Activated naive CD8-positive, alpha-beta T cell treated with anti-CD3 and anti-CD28 coated beads for 36 hours (primary cell): Measurements from ENCODE around the gene SET. TPM values are rescaled to one million over a fixed set of nuclear protein-coding genes. Genes with fewer than 3 reads are reported as not detected.

Source experiments
- DNase-seq: peaks from one replicate; pipeline ENCODE4 v3.0.0; 2021
- H3K27ac Mint-ChIP-seq: one replicate; pipeline ENCODE4 v1.8.0; 2022; ENCODE audit warnings: mild to moderate bottlenecking, moderate library complexity, mixed read lengths
- H3K27me3 Mint-ChIP-seq: one replicate; pipeline ENCODE4 v1.8.0; 2022; ENCODE audit warnings: mild to moderate bottlenecking, mixed read lengths
- H3K36me3 Mint-ChIP-seq: one replicate; pipeline ENCODE4 v1.8.0; 2021; ENCODE audit warnings: mild to moderate bottlenecking, mixed read lengths
- H3K4me1 Mint-ChIP-seq: one replicate; pipeline ENCODE4 v1.8.0; 2021; ENCODE audit warnings: mixed read lengths
- H3K4me3 Mint-ChIP-seq: one replicate; pipeline ENCODE4 v1.8.0; 2022; ENCODE audit warnings: mild to moderate bottlenecking, moderate library complexity, mixed read lengths
- H3K9me3 Mint-ChIP-seq: one replicate; pipeline ENCODE4 v1.8.0; 2022; ENCODE audit warnings: mixed read lengths
- total RNA-seq, 2 experiments: library from RNA; stranded (reverse); gene quantifications; one replicate each; pipeline ENCODE4 v1.2.3, GENCODE V29; 2021

Gene SET
- total RNA-seq, 2 experiments from 2014 or later: 953 to 971 TPM

GRCh38 chr9:128727640-128728248 lies 38.7 kb downstream of the SET start:
- Mint-ChIP-seq H3K4me3 (no peak overlapping the region), H3K36me3 (peaks cover 3% of the 10 kb centered on the region), H3K9me3 (no peaks in the 10 kb centered on the region)

GRCh38 chr9:128728298-128728697 lies 39.3 kb downstream of the SET start:
- Mint-ChIP-seq H3K27ac (no peak overlapping the region), H3K4me3 (no peak overlapping the region), H3K27me3 (no peaks in the 10 kb centered on the region), H3K9me3 (no peaks in the 10 kb centered on the region), H3K36me3 (peaks cover 3% of the 10 kb centered on the region), H3K4me1 (peaks cover 16% of the 10 kb centered on the region)
- DNase-seq: no peak

More at GRCh38 chr9:128727640-128728248, 38.7 kb downstream of the SET start:
- no peak for DNase-seq
- peaks cover 20% of the 10 kb centered on the region for H3K4me1 Mint-ChIP-seq
- H3K27me3 Mint-ChIP-seq: no peaks in the 10 kb centered on the region
- H3K27ac Mint-ChIP-seq: no peak overlapping the region

GRCh38 chr9:128729302-128729701 lies 40.3 kb downstream of the SET start:
- Mint-ChIP-seq H3K27ac (no peak overlapping the region), H3K4me1 (peaks cover 14% of the 10 kb centered on the region), H3K4me3 (no peak overlapping the region), H3K27me3 (no peaks in the 10 kb centered on the region), H3K36me3 (no peaks in the 10 kb centered on the region), H3K9me3 (no peaks in the 10 kb centered on the region)
- no peak for DNase-seq

- no peak overlapping the region for H3K4me3 Mint-ChIP-seq
- H3K36me3 Mint-ChIP-seq: no peaks in the 10 kb centered on the region
- no peak for DNase-seq
- no peak overlapping the region for H3K27ac Mint-ChIP-seq
- H3K27me3 Mint-ChIP-seq: no peaks in the 10 kb centered on the region
- no peaks in the 10 kb centered on the region for H3K9me3 Mint-ChIP-seq
- peaks cover 9% of the 10 kb centered on the region for H3K4me1 Mint-ChIP-seq
Measured at GRCh38 chr9:128729766-128730517, 40.9 kb downstream of the SET start.

GRCh38 chr9:128731093-128731492 lies 42.1 kb downstream of the SET start:
- H3K27ac Mint-ChIP-seq: no peak overlapping the region
- no peak overlapping the region for H3K4me3 Mint-ChIP-seq
- DNase-seq: no peak
- H3K27me3 Mint-ChIP-seq: no peaks in the 10 kb centered on the region
- H3K9me3 Mint-ChIP-seq: no peaks in the 10 kb centered on the region
- H3K36me3 Mint-ChIP-seq: no peaks in the 10 kb centered on the region
- peaks cover 2% of the 10 kb centered on the region for H3K4me1 Mint-ChIP-seq

GRCh38 chr9:128731691-128732090 lies 42.7 kb downstream of the SET start:
- DNase-seq: no peak
- H3K27me3 Mint-ChIP-seq: no peaks in the 10 kb centered on the region
- H3K4me1 Mint-ChIP-seq: no peaks in the 10 kb centered on the region
- no peak overlapping the region for H3K27ac Mint-ChIP-seq
- H3K4me3 Mint-ChIP-seq: no peak overlapping the region
- H3K9me3 Mint-ChIP-seq: no peaks in the 10 kb centered on the region
- H3K36me3 Mint-ChIP-seq: no peaks in the 10 kb centered on the region

GRCh38 chr9:128732576-128732975 lies 43.6 kb downstream of the SET start:
- H3K4me1 Mint-ChIP-seq: no peaks in the 10 kb centered on the region
- no peak overlapping the region for H3K4me3 Mint-ChIP-seq
- no peak for DNase-seq
- H3K27me3 Mint-ChIP-seq: no peaks in the 10 kb centered on the region
- H3K36me3 Mint-ChIP-seq: peaks cover 5% of the 10 kb centered on the region
- no peaks in the 10 kb centered on the region for H3K9me3 Mint-ChIP-seq
- H3K27ac Mint-ChIP-seq: no peak overlapping the region

- H3K27me3 Mint-ChIP-seq: no peaks in the 10 kb centered on the region
- H3K4me1 Mint-ChIP-seq: no peaks in the 10 kb centered on the region
- no peak for DNase-seq
- peaks cover 5% of the 10 kb centered on the region for H3K36me3 Mint-ChIP-seq
- H3K27ac Mint-ChIP-seq: no peak overlapping the region
- H3K4me3 Mint-ChIP-seq: no peak overlapping the region
- H3K9me3 Mint-ChIP-seq: no peaks in the 10 kb centered on the region
Measured at GRCh38 chr9:128733256-128733655, 44.2 kb downstream of the SET start.

- no peaks in the 10 kb centered on the region for H3K9me3 Mint-ChIP-seq
- no peak for DNase-seq
- peaks cover 5% of the 10 kb centered on the region for H3K36me3 Mint-ChIP-seq
- H3K4me1 Mint-ChIP-seq: no peaks in the 10 kb centered on the region
- no peak overlapping the region for H3K27ac Mint-ChIP-seq
- H3K27me3 Mint-ChIP-seq: no peaks in the 10 kb centered on the region
- H3K4me3 Mint-ChIP-seq: no peak overlapping the region
Measured at GRCh38 chr9:128735373-128735772, 46.4 kb downstream of the SET start.

GRCh38 chr9:128742401-128742800 lies 53.4 kb downstream of the SET start:
- peaks cover 1% of the 10 kb centered on the region for H3K36me3 Mint-ChIP-seq

GRCh38 chr9:128743421-128743820 lies 54.4 kb downstream of the SET start:
- no peak for DNase-seq
- Mint-ChIP-seq H3K4me1 (no peaks in the 10 kb centered on the region), H3K27ac (no peak overlapping the region), H3K36me3 (no peaks in the 10 kb centered on the region), H3K27me3 (no peaks in the 10 kb centered on the region), H3K4me3 (no peak overlapping the region), H3K9me3 (no peaks in the 10 kb centered on the region)

More at GRCh38 chr9:128742401-128742800, 53.4 kb downstream of the SET start:
- H3K4me3 Mint-ChIP-seq: no peak overlapping the region
- no peak for DNase-seq
- peak overlapping the region; percentile 25 for H3K27ac Mint-ChIP-seq
- no peaks in the 10 kb centered on the region for H3K4me1 Mint-ChIP-seq
- H3K27me3 Mint-ChIP-seq: no peaks in the 10 kb centered on the region
- no peaks in the 10 kb centered on the region for H3K9me3 Mint-ChIP-seq

Other genes starting within 250 kb of the SET start
- 10 to 100 TPM; 72.7 to 76.1 TPM for gene ODF2, start 233.2 kb upstream of the SET start, total RNA-seq
- gene GLE1, start 184.5 kb upstream of the SET start, total RNA-seq: 10 to 100 TPM; 45.1 to 45.8 TPM
- gene SPTAN1, start 136.6 kb upstream of the SET start, total RNA-seq: 100 to 1,000 TPM; 142 to 143 TPM
- gene DYNC2I2, start 32.4 kb upstream of the SET start, total RNA-seq: 10 to 100 TPM; 34.3 to 38.1 TPM
- 1 to 10 TPM; 7.2 to 7.8 TPM for gene PKN3, start 13.3 kb downstream of the SET start, total RNA-seq
- 10 to 100 TPM; 47.1 to 52.6 TPM for gene ZDHHC12, start 34.9 kb downstream of the SET start, total RNA-seq
- 10 to 100 TPM; 13.7 to 14.4 TPM for gene ZER1, start 82.7 kb downstream of the SET start, total RNA-seq
- gene TBC1D13, start 98.0 kb downstream of the SET start, total RNA-seq: 10 to 100 TPM; 16.3 to 18.8 TPM
- 10 to 100 TPM; 20.1 to 22.9 TPM for gene ENDOG, start 129.3 kb downstream of the SET start, total RNA-seq
- 100 to 1,000 TPM; 109 to 111 TPM for gene SPOUT1, start 140.6 kb downstream of the SET start, total RNA-seq
- 1 to 10 TPM; 7.4 to 9.4 TPM for gene KYAT1, start 192.7 kb downstream of the SET start, total RNA-seq
- 10 to 100 TPM; 19.9 to 20.3 TPM for gene LRRC8A, start 192.9 kb downstream of the SET start, total RNA-seq
- under 1 TPM; 0.49 to 0.52 TPM for gene PHYHD1, start 231.8 kb downstream of the SET start, total RNA-seq